AG04449 (cell line): ENCODE measurements around the gene TGM6.

Experiments
- CTCF ChIA-PET: fragments of 350-600 bp; formaldehyde crosslinking; extraction: SDS; loops from one replicate; lab custom pipeline; 2021; ENCODE audit warnings: antibody characterized with exemption; lab: Yijun Ruan, JAX
- POLR2A ChIA-PET: fragments of 400-600, 350-600 bp; formaldehyde crosslinking; extraction: SDS; loops from one replicate; lab custom pipeline; 2020; ENCODE audit warnings: antibody characterized with exemption, inconsistent platforms; lab: Yijun Ruan, JAX
- DNase-seq: peaks from one replicate; pipeline ENCODE4 v3.0.0-alpha.2; 2010; ENCODE audit warnings: low read depth, low spot score
- H3K4me3 ChIP-seq: 2 replicates; pipeline ENCODE4 v1.5.1; 2011; ENCODE audit warnings: low read depth, mild to moderate bottlenecking, control low read depth, low read length
- CTCF ChIP-seq: IDR thresholded peaks from one replicate; pipeline ENCODE4 v1.5.1; 2011; ENCODE audit warnings: mild to moderate bottlenecking, moderate library complexity, low read length, control low read depth, inconsistent platforms; ENCODE audit not compliant: insufficient read depth; ENCODE audit errors: missing control alignments

The TGM6 gene

GRCh38 chr20:2336471-2336870, 44.2 kb upstream of the TGM6 start:
- POLR2A ChIA-PET: no interaction called here
- CTCF ChIA-PET: interaction anchor here (0.9 to 1.0 kb wide), 2 partner anchors 12 to 116 kb away, joined by 3 read pairs; no protein-coding TSS in a partner anchor
- no peak for TF ChIP-seq CTCF
- no peak for DNase-seq
- H3K4me3 ChIP-seq: no peak overlapping the region

- no peak for TF ChIP-seq CTCF
- ChIA-PET CTCF (interaction anchor here (0.9 to 1.0 kb wide), 2 partner anchors 13 to 115 kb away, joined by 3 read pairs; no protein-coding TSS in a partner anchor), POLR2A (no interaction called here)
- no peak for DNase-seq
- no peak overlapping the region for H3K4me3 ChIP-seq
Measured at GRCh38 chr20:2337142-2337541, 43.6 kb upstream of the TGM6 start.

- ChIA-PET POLR2A (no interaction called here), CTCF (interaction anchor here (1.8 to 1.9 kb wide), 2 partner anchors 114 to 131 kb away, joined by 5 to 10 read pairs; no protein-coding TSS in a partner anchor)
- DNase-seq: no peak
- no peak for TF ChIP-seq CTCF
- H3K4me3 ChIP-seq: no peak overlapping the region
Measured at GRCh38 chr20:2338411-2339066, 42.2 kb upstream of the TGM6 start.

- POLR2A ChIA-PET: no interaction called here
- no peak overlapping the region for H3K4me3 ChIP-seq
- DNase-seq: no peak
- CTCF ChIA-PET: interaction anchor here (0.9 to 1.9 kb wide), 4 partner anchors 112 to 132 kb away, joined by 3 to 10 read pairs (median 4); no protein-coding TSS in a partner anchor
- no peak for TF ChIP-seq CTCF
Measured at GRCh38 chr20:2340136-2340535, 40.6 kb upstream of the TGM6 start.

GRCh38 chr20:2340823-2341222, 39.9 kb upstream of the TGM6 start:
- H3K4me3 ChIP-seq: no peak overlapping the region
- TF ChIP-seq CTCF: no peak
- no peak for DNase-seq
- ChIA-PET CTCF (interaction anchor here (1.2 kb wide), 1 partner anchor 111 kb away, joined by 3 read pairs; no protein-coding TSS in a partner anchor), POLR2A (no interaction called here)

- TF ChIP-seq CTCF: no peak
- no peak for DNase-seq
- H3K4me3 ChIP-seq: no peak overlapping the region
- ChIA-PET POLR2A (no interaction called here), CTCF (interaction anchor here (1.2 kb wide), 1 partner anchor 111 kb away, joined by 3 read pairs; no protein-coding TSS in a partner anchor)
Measured at GRCh38 chr20:2341336-2341735, 39.4 kb upstream of the TGM6 start.
